ENCODE results near the gene KIFC3.
"Not testable (repeated sequence)": the region's sequence is repeated elsewhere in the genome, so short reads cannot be mapped to it uniquely, and the experiment has no call there.

KIFC3 gene

DNA sequence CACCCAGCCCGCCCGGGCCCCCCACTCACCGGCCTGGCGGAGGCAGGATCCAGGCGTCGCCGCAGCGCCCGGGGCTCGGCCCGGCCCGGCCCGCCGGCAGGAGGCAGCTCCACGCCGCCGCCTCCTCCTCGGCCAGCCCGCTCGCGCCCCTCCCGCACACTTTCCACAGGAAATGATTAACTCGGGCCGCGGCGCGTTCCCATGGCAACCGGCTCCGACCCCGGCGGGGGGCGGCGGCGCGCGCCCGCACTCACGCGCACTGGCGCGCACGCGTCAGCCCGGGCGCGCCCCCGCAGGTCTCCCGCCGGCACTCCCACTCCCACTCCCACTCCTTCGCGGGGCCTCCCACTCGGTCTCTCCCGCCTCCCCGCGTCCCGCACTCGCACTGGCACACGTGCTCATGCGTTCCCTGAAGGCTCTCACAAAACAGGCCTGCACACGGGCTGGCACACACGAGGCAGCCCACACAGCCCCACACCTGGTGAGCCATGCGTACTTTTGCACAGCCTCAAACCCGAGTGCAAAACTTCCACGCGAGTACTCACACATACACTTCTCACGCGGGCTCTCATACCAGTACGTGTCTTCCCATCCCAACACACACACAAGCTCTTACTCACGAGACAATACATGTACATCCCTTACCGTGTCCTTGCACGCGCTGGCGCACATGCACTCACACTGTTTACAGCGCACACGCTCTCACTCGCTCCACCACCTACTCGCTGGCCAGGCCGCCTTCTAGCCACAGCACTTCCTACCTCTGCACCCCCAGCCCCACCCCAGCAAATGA lies at the start of gene KIFC3:
KIFC3 (minus strand) TSS at position 151 of the 793 bp plus-strand sequence. CDS start 4,248 bp downstream, outside the sequence.
- peak; percentile 70 to 78 for DNase-seq

GRCh38 chr16:57848181-57848580 lies 45.9 kb upstream of the KIFC3 start:
- no peak for DNase-seq

DNA sequence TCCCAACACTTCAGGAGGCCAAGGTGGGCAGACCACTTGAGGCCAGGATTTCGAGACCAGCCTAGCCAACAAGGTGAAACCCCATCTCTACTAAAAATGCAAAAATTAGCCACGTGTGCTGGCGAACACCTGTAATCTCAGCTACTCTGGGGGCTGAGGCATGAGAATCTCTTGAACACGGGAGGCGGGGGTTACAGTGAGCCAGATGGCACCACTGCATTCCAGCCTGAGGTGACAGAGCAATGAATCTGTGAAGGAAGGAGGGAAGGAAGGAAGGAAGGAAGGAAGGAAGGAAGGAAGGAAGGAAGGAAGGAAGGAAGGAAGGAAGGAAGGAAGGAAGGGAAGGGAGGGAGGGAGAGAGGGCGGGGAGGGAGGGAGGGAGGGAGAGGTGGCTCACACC lies 44.6 kb upstream of the KIFC3 start:
- DNase-seq = not testable (repeated sequence)

- DNase-seq = no peak
Measured at GRCh38 chr16:57846078-57846697, 43.9 kb upstream of the KIFC3 start.

GRCh38 chr16:57845115-57845514 lies 42.8 kb upstream of the KIFC3 start:
- no peak for DNase-seq

GRCh38 chr16:57844416-57845030 lies 42.2 kb upstream of the KIFC3 start:
- DNase-seq = no peak

- no peak for DNase-seq
Measured at GRCh38 chr16:57843400-57843799, 41.1 kb upstream of the KIFC3 start.

DNA sequence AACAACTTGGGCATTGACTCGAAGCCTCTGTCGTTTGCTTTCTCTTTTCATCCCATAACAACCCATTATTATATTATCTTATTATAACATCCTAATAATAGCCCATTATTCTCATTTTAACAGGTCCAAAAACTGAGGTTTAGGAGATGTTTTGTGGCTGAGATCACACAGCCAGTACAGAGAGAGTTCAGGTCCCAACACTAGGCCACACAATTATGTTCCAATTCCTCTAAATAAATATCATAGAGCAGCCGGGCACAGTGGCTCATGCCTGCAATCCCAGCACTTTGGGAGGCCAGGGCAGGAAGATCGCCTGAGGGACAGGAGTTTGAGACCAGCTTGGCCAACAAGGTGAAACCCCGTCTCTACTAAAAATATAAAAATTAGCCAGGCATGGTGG lies 40.3 kb upstream of the KIFC3 start:
- DNase-seq = no peak

- DNase-seq = no peak
Measured at GRCh38 chr16:57840833-57841232, 38.5 kb upstream of the KIFC3 start.

- DNase-seq = no peak
Measured at GRCh38 chr16:57838161-57838560, 35.9 kb upstream of the KIFC3 start.

- no peak for DNase-seq
Measured at GRCh38 chr16:57837305-57838125, 35.2 kb upstream of the KIFC3 start.

GRCh38 chr16:57835439-57835838 lies 33.1 kb upstream of the KIFC3 start:
- DNase-seq = not testable (repeated sequence)

DNA sequence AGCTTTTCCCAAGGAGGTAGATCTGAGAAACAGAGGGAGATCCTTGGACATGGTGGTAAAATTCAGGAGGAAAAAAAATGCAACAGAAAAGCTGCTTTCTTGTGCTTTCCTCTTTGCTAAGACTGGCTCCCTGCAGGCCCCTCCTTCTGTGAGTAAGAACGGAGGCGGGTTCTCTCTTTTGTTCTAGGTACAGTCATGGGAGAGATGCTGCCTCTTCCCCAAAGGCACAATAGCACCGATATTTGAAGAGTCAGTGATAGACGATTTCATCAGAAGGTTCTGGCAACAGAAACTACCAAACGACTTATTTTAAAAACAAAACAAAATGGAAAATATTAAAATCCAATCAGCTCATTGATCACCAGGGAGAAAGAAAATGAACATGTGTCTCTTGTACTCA lies 32.6 kb upstream of the KIFC3 start:
- no peak for DNase-seq

DNA sequence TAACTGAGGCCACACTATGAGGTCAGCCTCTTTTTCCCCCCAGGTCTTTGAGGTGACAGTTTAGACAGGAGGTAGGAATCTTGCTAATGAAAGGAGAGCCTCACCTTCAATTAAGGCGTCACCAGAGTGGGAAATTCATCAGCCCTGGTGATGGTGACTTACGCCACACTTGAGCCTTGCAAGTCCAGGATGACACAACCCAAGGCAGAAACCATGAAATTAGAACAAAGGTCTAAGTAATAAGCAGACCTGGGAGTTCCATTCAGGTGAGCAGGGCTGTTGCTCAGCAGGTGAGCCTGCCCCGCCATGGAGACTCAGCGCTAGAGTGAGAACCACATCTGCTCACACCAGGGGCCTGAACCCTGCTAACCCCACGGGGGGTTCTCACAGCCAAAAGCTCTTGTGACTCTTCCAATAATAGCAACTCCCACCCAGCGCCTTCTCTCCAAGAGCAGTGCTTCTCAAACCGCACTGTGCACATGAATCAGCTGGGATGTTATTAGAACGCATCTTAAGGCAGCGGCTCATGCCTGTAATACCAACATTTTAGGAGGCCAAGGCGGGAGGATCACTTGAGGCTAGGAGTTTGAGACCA lies 28.7 kb upstream of the KIFC3 start:
- DNase-seq = no peak

DNA sequence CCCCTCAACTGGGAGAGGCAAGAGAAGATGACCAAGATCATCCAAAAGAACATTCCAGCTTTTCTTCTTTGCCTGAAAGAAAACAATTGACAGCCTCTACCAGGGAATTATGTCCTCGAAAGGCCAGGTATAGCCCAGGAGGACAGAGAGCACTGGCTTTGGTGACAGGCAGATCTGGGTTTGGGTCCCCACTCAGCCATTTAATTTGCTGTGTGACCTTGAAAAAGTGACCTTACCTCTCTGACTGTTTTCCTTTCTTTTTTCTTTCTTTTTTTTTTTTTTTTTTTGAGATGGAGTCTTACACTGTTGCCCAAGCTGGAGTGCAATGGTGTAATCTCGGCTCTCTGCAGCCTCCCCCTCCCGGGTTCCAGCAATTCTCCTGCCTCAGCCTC lies 27.7 kb upstream of the KIFC3 start:
- DNase-seq = no peak

- DNase-seq = no peak
Measured at GRCh38 chr16:57828272-57829161, 26.2 kb upstream of the KIFC3 start.

DNA sequence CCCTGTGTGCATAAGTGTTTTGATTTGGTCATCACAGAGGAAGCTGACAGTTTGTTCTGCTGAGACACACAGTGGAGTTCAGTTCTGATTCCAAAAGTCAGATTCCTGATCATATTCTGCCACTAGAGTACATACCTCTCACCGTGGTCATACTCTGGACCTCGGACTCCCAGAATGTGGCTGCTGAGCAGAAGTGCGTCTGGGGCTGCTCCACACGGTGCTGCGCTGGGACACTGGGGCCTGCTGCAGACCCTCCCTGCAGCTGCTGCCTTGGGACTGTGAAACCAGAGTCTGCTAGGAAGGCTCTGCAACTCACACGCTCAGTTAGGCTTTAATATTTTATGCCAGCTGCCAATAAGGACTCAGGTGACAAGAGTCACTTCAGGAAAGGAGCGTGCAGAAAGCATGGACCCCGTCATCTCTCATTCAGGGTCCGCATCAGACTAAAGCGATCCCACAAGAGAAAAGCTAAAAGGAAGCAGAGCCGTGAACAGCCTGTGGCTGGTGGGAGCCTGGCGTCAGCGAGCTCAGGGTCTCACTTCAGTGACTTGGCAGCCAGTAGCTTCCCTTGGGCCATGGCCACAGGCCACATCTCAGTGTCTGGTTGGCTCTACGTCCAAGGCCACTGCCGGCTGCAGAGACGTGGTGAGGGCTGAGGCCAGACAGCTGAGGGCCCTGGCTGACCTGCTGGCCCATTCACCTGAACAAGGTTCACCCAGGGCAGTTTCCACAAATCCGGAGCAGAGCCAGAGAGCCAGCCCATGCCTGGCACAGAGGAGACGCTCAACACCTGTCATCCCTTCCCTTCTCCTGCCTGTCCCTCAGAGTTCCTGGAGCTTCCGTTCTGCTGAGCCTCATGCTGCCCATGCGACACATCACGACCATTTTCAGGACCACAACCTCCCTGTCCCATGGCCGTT lies 24.7 kb upstream of the KIFC3 start:
- DNase-seq = no peak

GRCh38 chr16:57826052-57826451 lies 23.8 kb upstream of the KIFC3 start:
- DNase-seq = no peak

- no peak for DNase-seq
Measured at GRCh38 chr16:57825298-57826044, 23.2 kb upstream of the KIFC3 start.

DNA sequence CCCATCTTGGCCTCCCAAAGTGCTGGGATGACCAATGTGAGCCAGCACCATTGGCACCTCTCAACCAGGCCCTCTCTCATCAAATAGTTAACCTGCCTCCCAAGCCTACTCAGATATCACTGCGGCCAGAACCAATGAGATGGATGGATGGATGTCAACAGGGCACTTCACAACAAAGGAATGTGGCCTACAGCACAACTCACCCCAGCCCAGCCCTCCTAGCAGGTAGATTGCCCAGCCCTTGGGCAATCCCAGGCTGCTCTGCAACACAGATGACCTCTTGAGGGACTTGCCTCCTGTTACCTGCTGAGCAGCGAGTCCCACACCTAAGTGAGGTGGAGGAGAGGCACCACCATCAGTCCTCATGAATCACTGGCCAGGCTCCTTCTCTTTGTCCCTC lies 22.6 kb upstream of the KIFC3 start:
- no peak for DNase-seq
